ENCODE results near the gene GKN2.

The GKN2 gene

DNA sequence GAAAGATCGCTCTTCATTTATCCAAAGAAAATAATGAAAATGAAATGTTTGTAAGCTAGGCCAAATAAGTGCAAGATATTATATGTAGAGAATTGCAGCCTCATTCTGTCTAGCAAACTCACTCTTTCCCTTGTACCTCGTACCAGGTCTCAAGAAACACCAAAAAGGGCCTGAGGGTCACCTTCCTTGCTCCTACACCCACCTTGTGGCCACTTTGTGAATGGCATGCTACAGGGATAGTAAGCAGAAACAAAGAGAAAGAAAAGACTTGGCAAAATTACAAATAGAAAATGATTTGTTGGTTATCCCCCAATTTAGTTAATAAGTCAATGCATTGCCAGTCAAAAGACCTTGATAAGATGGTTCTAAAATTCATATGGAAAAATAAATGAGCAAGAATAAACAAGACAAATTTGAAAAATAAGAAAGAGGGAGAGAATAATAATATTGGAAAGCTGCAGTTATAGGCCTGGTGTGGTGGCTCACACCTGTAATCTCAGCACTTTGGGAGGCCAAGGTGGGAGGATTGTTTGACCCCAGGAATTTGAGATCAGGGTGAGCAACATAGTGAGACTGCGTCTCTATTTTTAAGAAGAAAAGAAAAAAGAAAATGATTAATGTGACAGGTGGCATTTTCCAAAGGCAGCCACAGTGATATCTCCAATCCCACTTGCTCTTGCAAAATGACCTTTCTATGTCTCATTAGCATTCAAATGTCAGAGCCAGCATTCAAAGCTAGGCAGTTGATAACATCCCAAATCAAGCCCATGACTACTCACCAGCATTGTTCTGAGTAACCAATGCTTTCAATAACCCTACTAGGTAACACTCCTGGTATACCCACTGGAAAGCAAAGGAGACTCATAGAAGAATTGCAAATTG lies 42.7 kb downstream of the GKN2 start:
- H3K4me1 ChIP-seq (ENCODE audit: control insufficient read depth in 1 of 2, insufficient read depth in 1 of 2, low read depth in 1 of 2, low read length in 1 of 2): peaks cover 21 to 29% of the 10 kb centered on the region in 2 experiments
- TF ChIP-seq, protein P1, sequence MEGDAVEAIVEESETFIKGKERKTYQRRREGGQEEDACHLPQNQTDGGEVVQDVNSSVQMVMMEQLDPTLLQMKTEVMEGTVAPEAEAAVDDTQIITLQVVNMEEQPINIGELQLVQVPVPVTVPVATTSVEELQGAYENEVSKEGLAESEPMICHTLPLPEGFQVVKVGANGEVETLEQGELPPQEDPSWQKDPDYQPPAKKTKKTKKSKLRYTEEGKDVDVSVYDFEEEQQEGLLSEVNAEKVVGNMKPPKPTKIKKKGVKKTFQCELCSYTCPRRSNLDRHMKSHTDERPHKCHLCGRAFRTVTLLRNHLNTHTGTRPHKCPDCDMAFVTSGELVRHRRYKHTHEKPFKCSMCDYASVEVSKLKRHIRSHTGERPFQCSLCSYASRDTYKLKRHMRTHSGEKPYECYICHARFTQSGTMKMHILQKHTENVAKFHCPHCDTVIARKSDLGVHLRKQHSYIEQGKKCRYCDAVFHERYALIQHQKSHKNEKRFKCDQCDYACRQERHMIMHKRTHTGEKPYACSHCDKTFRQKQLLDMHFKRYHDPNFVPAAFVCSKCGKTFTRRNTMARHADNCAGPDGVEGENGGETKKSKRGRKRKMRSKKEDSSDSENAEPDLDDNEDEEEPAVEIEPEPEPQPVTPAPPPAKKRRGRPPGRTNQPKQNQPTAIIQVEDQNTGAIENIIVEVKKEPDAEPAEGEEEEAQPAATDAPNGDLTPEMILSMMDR (IDR thresholded peaks at IDR 0.05): peak; percentile 89

DNA sequence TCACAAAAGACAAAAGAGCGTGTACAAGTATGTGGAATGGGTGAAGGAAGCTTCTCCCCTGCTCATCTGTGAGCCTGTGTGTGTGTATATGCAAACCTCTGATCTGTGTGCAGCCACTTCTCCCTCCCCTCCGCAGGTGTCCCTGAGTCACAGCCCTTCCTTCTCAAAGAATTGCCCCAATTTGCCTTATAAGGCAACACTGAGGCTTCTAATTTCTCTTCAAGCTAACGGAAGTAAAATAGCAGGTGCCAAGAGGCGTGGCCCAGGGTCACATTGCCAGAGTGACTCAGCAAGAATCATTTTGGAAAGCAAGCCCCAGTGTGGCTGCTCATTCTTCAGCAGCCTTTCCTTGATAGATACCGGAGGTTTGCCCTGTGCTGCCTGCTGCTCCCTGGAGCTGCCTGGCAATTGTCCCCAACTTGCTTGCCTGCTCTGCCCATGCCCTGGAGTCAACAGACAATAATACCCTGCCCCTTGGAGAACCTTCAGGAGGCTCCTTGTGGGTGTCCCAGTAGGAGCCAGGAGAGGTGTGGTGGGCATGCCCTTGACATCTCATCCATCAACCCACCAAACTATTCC lies 44.2 kb downstream of the GKN2 start:
- Histone ChIP-seq H3K27ac (peak overlapping the region; percentile 79), H3K27me3 (no peaks in the 10 kb centered on the region), H3K4me3 (ENCODE audit: low read depth in 1 of 2, low read length in 1 of 2) (peak overlapping the region; percentile 3 to 34), H3K36me3 (no peaks in the 10 kb centered on the region), H3K4me1 (ENCODE audit: control insufficient read depth in 1 of 2, insufficient read depth in 1 of 2, low read depth in 1 of 2, low read length in 1 of 2) (peaks cover 21 to 29% of the 10 kb centered on the region in 2 experiments), H3K9me3 (no peaks in the 10 kb centered on the region)
- TF ChIP-seq, protein P1 (IDR thresholded peaks at IDR 0.05): no peak

More for the DNA sequence above, 42.7 kb downstream of the GKN2 start:
- no peaks in the 10 kb centered on the region for H3K27me3 ChIP-seq
- H3K36me3 ChIP-seq: no peaks in the 10 kb centered on the region
- no peaks in the 10 kb centered on the region for H3K9me3 ChIP-seq
- peak overlapping the region; percentile 79 for H3K27ac ChIP-seq
- H3K4me3 ChIP-seq (ENCODE audit: low read depth in 1 of 2, low read length in 1 of 2): no peak overlapping the region

- TF ChIP-seq, protein P1 (IDR thresholded peaks at IDR 0.05): no peak
- Histone ChIP-seq H3K27ac (peak overlapping the region; percentile 79), H3K4me1 (ENCODE audit: control insufficient read depth in 1 of 2, insufficient read depth in 1 of 2, low read depth in 1 of 2, low read length in 1 of 2) (peaks cover 21 to 29% of the 10 kb centered on the region in 2 experiments)
These were observed 44.8 kb downstream of the GKN2 start for GRCh38 chr2:68907920-68908253.

DNA sequence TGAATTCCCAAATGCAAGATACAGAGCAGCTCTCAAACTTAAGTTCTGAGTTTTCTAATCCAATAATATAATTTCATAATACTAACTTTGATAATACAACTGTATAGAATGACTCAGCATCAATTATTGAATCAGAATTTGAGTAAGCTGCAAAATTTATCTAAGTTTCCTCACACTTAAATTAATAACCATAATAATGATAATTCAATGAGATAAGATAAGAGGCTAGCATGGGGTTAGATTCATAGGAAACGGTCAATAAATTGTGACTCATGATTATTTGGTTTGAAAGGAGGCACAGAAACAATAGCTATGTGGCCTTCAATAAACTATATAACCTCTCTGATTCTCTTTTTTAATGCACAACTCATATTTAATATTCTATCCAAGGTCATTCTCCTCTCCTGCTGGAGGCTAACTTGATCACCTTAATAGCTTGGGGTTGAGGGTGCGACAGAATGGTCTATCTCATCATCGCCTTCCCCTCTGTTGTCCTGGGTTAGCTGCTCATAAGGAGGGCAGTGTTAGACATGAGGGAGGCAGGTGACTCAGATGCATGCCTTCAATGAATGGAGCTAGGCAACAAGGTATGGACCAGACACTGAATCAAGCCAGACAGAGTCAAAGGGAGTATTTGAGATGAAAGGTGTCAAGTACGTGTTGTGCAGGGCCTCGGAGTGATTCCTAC lies 45.3 kb downstream of the GKN2 start:
- Histone ChIP-seq H3K4me1 (ENCODE audit: control insufficient read depth in 1 of 2, insufficient read depth in 1 of 2, low read depth in 1 of 2, low read length in 1 of 2) (peaks cover 21 to 29% of the 10 kb centered on the region in 2 experiments), H3K4me3 (ENCODE audit: low read depth in 1 of 2, low read length in 1 of 2) (no peak overlapping the region), H3K9me3 (no peaks in the 10 kb centered on the region), H3K27me3 (no peaks in the 10 kb centered on the region), H3K36me3 (no peaks in the 10 kb centered on the region), H3K27ac (peak overlapping the region; percentile 79)
- TF ChIP-seq, protein P1 (IDR thresholded peaks at IDR 0.05): no peak

More at GRCh38 chr2:68907920-68908253, 44.8 kb downstream of the GKN2 start:
- no peaks in the 10 kb centered on the region for H3K9me3 ChIP-seq
- H3K27me3 ChIP-seq: no peaks in the 10 kb centered on the region
- H3K4me3 ChIP-seq (ENCODE audit: low read depth in 1 of 2, low read length in 1 of 2): peak overlapping the region; percentile 3 to 34
- no peaks in the 10 kb centered on the region for H3K36me3 ChIP-seq

GRCh38 chr2:68906716-68907115 lies 46.0 kb downstream of the GKN2 start:
- no peak overlapping the region for H3K4me3 ChIP-seq (ENCODE audit: low read depth in 1 of 2, low read length in 1 of 2)
- no peaks in the 10 kb centered on the region for H3K9me3 ChIP-seq
- H3K36me3 ChIP-seq: no peaks in the 10 kb centered on the region
- H3K4me1 ChIP-seq (ENCODE audit: control insufficient read depth in 1 of 2, insufficient read depth in 1 of 2, low read depth in 1 of 2, low read length in 1 of 2): peaks cover 21 to 29% of the 10 kb centered on the region in 2 experiments
- TF ChIP-seq, protein P1 (IDR thresholded peaks at IDR 0.05): no peak
- no peak overlapping the region for H3K27ac ChIP-seq
- H3K27me3 ChIP-seq: no peaks in the 10 kb centered on the region
